ENCODE data around the gene ERGIC1.
"Not testable (repeated sequence)": the region's sequence is repeated elsewhere in the genome, so short reads cannot be mapped to it uniquely, and the experiment has no call there.

Gene ERGIC1

DNA sequence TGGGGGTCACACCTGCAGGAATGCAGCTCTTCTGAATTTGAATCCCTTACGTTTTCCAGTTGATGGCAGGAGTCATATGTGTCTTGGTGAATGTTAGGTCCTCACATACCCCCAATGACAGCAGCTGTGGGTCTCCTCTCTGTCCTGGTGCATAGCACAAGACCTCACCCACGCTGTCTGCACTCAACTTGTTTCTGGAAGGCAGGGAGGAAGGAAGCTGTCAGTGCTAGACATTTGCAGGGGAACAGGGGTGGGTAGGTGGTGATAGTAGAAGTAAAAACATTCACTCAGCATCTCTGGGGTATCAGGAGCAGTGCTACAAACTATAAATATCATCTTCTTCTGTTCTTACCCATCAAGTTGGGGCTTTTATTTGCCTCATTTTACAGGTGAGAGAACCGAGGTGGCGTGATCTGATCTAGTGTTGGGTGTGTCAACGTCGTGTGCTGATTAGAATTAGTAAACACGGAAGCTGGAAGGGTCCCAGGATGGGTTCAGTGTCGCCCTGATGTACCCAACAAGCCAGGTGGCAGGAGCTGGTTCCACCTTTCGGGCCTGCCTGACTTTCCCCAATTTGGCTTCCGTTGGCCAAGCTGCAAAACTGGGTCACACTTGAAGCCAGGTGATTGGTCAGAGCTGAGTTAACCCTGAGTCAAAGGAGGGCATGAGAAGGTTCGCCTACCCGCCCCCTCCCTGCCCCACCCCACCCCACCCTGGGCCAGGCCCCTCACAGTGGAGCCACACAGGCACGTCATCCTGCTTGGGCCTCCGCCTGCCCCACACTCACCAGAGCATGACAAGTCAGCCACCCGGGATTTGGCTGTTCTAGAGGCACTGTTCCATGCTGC is 15.8 kb downstream of the ERGIC1 start:
- no peak for DNase-seq

- no peak for DNase-seq
Measured at GRCh38 chr5:172850454-172850797, 16.4 kb downstream of the ERGIC1 start.

DNA sequence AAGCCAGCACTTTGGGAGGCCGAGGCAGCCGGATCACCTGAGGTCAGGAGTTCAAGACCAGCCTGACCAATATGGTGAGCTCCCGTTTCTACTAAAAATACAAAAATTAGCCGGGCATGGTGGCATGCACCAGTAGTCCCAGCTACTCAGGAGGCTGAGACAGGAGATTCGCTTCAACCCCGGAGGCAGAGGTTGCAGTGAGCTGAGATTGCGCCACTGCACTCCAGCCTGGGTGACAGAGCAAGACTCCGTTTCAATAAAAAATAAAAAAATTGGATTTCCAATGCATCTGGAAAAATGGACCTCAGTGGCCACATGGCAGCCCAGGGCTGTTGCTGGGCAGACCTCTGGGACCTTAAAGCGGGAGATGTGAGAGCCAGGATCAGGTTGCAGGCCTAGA is 17.2 kb downstream of the ERGIC1 start:
- DNase-seq, result not testable (repeated sequence)

- no peak for DNase-seq
Measured at GRCh38 chr5:172852490-172853354, 18.7 kb downstream of the ERGIC1 start.

DNA sequence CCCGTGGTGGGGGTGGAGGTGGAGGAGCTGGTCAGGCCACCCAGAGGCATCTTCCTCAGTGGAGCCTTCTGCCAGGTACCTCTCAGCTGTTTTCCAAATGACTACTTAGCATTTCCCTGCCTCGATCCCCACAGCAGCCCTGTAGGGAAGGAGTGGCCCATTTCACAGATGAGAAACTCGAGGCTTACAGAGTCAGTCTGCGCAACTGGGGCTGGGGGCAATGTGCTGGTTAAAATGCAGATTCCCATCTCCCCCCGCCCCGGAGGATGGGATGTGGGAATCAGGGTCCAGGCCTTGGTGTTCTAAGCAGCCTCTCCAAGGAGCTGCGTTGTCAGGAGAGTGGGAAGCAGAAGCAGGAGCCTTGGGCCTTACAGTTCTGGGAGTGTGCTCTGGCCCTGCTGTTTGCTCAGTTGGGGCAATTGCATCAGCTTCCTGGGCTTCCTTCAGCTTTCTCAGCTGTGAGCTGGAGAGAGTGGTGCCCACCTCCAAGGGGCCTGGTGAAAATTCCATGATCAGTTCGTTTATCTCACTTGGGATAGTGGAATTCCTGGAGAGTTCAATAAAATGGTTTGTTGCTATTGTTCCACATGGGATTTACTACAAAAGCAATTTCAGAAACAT is 19.4 kb downstream of the ERGIC1 start:
- DNase-seq, result no peak

DNA sequence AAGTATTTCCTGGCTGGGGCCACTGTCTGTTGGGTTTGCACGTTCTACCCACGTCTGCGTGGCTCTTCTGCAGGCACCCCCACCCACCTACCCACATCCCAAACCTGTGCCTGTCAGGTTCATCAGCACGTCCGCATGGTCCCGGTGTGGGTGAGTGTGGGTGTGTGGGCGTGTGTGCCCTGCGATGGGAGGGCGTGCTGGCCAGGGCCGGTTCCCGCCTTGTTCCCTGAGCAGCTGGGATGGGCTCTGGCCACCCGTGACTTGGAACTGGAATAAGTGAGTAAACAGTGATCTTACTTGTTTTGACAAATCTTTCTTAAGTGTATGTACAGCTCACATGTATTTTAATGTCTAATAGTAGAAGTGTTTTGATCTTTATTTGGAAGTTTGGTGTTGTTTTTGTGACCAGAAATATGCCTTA is 20.4 kb downstream of the ERGIC1 start:
- no peak for DNase-seq

GRCh38 chr5:172854971-172855370 is 20.9 kb downstream of the ERGIC1 start:
- no peak for DNase-seq

DNA sequence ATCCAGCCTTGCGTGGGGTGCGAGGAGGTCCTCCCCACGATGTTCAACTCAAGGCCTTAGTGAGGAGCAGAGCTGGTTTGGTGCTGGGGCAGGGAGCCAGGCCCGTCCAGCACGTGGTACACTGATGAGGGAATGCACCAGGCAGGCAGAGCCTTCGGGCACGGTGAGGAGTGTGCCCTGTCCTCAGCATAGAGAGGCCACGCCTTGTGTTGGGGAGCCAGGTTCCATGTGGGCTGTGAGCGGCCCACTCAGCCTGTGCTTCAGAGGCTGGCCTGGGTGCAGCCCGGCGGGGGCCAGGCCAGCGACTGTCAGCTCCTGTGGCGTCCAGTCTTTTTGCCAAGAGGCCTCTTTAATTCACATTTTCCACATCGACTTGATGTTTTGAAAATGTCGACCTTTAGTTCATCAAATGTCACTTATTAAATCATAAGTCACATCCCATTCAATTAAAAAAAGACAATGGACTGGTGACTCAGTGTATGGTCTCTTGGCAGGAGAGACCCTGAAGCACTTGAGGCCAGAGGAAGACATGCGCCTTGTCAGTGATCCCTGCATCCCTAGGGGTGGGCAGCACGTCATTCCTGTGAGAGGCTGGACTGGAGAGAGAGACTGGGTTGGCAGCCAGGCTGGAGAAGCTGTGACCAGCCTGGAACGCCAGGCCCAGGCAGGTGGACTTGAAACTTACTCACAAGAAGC is 21.7 kb downstream of the ERGIC1 start:
- no peak for DNase-seq

DNA sequence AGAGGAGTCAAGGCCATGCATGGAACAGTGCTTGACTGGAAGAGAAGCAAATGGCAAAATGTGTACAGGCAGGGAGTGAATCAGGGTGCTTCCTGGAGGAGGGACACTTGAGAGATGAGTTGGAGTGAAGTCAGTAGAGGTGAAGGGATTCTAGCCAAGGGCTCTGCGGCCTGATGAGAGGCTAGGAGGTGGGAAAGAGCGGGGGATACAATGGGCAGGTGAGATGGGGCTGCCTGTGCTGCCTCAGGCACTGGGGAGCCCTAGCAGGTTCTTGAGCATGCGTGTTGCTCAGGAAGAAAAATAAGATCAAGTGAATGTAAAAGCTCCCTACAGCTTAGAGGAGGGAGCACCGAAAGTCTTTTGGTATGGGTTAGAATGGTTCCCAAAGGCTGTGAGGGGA is 22.3 kb downstream of the ERGIC1 start:
- no peak for DNase-seq

GRCh38 chr5:172857982-172858381 is 23.9 kb downstream of the ERGIC1 start:
- DNase-seq, result no peak

DNA sequence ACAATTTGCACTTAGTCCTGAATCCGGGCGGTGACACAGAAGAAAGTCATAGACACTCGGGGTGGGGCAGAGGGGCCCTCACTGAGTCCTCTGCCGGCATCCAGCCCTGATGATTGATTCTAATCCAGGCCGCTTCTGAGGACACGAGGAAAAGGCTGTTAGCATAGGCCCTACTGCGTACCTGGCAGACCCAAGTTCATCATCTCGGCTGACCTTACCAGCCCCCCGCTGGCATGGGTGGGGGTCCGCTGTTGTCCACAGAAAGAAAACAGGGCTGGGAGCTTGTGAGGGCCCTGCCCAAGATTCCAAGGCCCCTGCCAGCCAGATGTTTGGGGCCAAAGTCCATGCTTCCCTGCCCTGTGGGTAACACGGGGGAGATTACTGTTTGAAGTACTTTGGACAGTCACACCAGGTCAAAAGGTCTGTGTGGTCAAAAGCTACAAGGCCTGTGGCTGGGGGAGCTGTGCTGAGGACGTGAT is 24.5 kb downstream of the ERGIC1 start:
- DNase-seq, result no peak

- DNase-seq, result no peak
Measured at GRCh38 chr5:172858990-172859811, 25.1 kb downstream of the ERGIC1 start.

GRCh38 chr5:172859966-172860365 is 25.9 kb downstream of the ERGIC1 start:
- DNase-seq, result no peak

GRCh38 chr5:172860520-172861443 is 26.7 kb downstream of the ERGIC1 start:
- no peak for DNase-seq

DNA sequence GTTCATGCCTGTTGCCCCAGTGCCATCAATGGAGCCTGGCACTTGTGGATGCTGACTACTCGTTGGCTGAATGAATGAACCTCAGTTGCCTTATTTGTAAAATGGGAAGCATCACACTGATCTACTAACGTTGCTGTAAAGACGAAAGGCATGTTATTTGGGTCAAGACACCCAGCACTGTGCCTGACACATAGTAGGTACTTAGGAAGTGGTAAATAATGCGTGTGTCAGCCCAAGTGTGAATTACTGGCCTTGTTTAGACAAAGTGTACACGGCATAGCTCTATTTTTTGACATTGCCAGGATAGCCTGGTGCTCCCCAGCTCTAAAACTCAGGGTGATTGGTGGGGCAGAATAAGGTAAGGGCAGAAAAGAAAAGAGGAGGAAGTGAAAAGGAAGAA is 27.4 kb downstream of the ERGIC1 start:
- no peak for DNase-seq

GRCh38 chr5:172862165-172862801 is 28.2 kb downstream of the ERGIC1 start:
- no peak for DNase-seq

DNA sequence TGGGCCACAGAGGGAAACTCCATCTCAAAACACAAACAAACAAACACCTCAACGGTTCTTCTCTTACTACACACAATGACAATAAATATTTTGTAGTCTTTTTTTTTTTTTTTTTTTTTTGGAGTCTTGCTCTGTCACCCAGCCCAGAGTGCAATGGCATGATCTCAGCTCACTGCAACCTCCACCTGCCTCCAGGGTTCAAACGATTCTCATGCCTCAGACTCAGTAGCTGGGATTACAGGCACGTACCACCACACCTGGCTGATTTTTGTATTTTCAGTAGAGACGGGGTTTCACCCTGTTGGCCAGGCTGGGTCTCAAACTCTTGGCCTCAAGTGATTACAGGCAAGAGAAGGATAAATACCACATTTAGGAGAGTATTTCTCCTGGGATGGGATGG is 30.1 kb downstream of the ERGIC1 start:
- DNase-seq, result not testable (repeated sequence)

DNA sequence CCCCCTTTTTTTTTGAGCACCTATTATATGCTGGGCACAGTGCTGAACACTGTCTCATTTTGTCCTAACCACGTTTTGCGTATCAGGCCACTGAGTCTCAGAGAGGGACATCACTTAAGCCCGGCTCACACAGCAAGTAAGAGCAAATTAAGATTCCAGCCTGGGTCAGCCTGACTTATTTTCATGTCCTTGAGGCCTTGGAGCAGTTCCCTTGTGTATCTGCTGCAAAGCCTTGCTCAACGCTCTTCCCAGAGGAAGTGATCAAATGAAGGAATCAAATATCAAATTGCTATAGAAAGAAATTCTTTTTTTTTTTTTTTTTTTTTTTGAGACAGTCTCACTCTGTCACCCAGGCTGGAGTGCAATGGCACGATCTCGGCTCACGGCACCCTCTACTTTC is 30.7 kb downstream of the ERGIC1 start:
- DNase-seq, result no peak

DNA sequence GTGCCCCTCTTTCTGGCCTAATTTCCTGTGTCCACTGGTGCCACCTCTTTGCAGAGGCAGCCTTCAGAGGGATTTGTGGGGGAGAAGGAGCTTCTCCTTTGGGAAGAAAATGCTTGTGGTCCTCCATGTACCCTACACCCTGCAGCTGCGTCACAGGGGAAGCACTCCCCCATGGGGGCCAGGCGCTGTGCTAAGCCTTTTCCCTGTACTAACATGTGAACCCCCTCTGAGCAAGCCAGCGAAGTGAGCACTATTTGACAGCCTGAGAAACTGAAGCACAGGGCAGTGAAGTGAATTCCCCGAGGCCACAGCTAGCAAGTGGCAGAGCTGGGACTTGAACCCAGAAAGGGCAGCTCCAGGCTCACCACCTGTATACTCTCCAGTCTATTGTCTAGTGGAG is 32.3 kb downstream of the ERGIC1 start:
- no peak for DNase-seq

Measured in CD4-positive, alpha-beta T cell treated with Interleukin-17A for 1 hour (primary cell).